ENCODE measurements around the gene SLC5A6. TPM values are rescaled to one million over a fixed set of nuclear protein-coding genes. Genes with fewer than 3 reads are reported as not detected.

The SLC5A6 gene
- total and polyA plus RNA-seq, 2 of the 8 experiments (the other 6 are each of a cell fraction or from before 2014, with no cell fraction given): 118 to 183 TPM

DNA sequence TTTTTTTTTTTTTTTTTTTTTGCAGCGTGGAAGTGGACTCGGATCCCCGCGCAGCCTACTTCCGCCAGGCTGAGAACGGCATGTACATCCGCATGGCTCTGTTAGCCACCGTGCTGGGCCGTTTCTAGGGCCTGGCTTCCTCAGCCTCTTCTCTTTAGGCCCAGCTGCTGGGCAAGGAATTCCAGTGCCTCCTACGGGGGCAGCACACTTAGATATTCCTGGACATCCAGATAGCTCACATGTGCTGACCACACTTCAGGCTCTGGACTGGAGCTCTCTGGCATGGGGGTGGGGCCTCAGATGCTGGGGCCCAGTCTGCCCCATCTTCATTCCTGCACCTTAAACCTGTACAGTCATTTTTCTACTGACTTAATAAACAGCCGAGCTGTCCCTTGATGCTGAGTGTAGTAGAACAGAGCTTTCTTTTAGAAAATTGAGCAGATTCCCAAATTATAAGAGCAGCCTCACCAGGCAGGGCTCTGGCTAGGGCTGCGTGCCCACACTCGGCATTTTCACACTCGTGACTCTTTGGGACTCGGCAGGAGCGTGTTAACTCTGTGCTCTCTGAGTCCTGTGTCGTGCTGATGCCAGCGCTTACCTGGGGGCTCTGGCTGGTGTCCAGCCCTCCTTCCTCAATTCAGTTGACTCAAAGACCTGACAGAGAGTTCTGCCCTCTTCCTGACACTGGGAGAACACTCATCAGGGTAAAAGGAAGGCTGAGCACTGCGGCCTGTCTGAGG is 31.5 kb upstream of the SLC5A6 start (continued):
- TF ChIP-seq, protein P1, sequence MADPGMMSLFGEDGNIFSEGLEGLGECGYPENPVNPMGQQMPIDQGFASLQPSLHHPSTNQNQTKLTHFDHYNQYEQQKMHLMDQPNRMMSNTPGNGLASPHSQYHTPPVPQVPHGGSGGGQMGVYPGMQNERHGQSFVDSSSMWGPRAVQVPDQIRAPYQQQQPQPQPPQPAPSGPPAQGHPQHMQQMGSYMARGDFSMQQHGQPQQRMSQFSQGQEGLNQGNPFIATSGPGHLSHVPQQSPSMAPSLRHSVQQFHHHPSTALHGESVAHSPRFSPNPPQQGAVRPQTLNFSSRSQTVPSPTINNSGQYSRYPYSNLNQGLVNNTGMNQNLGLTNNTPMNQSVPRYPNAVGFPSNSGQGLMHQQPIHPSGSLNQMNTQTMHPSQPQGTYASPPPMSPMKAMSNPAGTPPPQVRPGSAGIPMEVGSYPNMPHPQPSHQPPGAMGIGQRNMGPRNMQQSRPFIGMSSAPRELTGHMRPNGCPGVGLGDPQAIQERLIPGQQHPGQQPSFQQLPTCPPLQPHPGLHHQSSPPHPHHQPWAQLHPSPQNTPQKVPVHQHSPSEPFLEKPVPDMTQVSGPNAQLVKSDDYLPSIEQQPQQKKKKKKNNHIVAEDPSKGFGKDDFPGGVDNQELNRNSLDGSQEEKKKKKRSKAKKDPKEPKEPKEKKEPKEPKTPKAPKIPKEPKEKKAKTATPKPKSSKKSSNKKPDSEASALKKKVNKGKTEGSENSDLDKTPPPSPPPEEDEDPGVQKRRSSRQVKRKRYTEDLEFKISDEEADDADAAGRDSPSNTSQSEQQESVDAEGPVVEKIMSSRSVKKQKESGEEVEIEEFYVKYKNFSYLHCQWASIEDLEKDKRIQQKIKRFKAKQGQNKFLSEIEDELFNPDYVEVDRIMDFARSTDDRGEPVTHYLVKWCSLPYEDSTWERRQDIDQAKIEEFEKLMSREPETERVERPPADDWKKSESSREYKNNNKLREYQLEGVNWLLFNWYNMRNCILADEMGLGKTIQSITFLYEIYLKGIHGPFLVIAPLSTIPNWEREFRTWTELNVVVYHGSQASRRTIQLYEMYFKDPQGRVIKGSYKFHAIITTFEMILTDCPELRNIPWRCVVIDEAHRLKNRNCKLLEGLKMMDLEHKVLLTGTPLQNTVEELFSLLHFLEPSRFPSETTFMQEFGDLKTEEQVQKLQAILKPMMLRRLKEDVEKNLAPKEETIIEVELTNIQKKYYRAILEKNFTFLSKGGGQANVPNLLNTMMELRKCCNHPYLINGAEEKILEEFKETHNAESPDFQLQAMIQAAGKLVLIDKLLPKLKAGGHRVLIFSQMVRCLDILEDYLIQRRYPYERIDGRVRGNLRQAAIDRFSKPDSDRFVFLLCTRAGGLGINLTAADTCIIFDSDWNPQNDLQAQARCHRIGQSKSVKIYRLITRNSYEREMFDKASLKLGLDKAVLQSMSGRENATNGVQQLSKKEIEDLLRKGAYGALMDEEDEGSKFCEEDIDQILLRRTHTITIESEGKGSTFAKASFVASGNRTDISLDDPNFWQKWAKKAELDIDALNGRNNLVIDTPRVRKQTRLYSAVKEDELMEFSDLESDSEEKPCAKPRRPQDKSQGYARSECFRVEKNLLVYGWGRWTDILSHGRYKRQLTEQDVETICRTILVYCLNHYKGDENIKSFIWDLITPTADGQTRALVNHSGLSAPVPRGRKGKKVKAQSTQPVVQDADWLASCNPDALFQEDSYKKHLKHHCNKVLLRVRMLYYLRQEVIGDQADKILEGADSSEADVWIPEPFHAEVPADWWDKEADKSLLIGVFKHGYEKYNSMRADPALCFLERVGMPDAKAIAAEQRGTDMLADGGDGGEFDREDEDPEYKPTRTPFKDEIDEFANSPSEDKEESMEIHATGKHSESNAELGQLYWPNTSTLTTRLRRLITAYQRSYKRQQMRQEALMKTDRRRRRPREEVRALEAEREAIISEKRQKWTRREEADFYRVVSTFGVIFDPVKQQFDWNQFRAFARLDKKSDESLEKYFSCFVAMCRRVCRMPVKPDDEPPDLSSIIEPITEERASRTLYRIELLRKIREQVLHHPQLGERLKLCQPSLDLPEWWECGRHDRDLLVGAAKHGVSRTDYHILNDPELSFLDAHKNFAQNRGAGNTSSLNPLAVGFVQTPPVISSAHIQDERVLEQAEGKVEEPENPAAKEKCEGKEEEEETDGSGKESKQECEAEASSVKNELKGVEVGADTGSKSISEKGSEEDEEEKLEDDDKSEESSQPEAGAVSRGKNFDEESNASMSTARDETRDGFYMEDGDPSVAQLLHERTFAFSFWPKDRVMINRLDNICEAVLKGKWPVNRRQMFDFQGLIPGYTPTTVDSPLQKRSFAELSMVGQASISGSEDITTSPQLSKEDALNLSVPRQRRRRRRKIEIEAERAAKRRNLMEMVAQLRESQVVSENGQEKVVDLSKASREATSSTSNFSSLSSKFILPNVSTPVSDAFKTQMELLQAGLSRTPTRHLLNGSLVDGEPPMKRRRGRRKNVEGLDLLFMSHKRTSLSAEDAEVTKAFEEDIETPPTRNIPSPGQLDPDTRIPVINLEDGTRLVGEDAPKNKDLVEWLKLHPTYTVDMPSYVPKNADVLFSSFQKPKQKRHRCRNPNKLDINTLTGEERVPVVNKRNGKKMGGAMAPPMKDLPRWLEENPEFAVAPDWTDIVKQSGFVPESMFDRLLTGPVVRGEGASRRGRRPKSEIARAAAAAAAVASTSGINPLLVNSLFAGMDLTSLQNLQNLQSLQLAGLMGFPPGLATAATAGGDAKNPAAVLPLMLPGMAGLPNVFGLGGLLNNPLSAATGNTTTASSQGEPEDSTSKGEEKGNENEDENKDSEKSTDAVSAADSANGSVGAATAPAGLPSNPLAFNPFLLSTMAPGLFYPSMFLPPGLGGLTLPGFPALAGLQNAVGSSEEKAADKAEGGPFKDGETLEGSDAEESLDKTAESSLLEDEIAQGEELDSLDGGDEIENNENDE (IDR thresholded peaks at IDR 0.05; ENCODE audit: insufficient replicate concordance, low read length): no peak
- no peak for TF ChIP-seq ASH2L (IDR thresholded peaks at IDR 0.05; ENCODE audit: low read length)
- no peak for TF ChIP-seq SIN3A (conservative IDR thresholded peaks at IDR 0.05 in 1 of 2, IDR thresholded peaks at IDR 0.05 in 1 of 2; ENCODE audit: low read depth in 1 of 2, low read length in 2 of 2)
- no peak for TF ChIP-seq SUZ12 (IDR thresholded peaks at IDR 0.05; ENCODE audit: low read length)
- TF ChIP-seq SRF (IDR thresholded peaks at IDR 0.05; ENCODE audit: low read depth, low read length): no peak
- TF ChIP-seq POLR2A (IDR thresholded peaks at IDR 0.05; ENCODE audit: control extremely low read depth in 1 of 2, low read depth in 2 of 2, low read length in 2 of 2): no peak
- TF ChIP-seq MAFK (IDR thresholded peaks at IDR 0.05; ENCODE audit: low read depth, low read length): no peak
- TF ChIP-seq JUND (IDR thresholded peaks at IDR 0.05; ENCODE audit: low read length): no peak
- TF ChIP-seq SP2 (IDR thresholded peaks at IDR 0.05; ENCODE audit: low read length): no peak
- no peak for TF ChIP-seq RBBP5 (IDR thresholded peaks at IDR 0.05; ENCODE audit: borderline replicate concordance, low read depth, low read length)
